ENCODE measurements around the gene PRRX2.

PRRX2 gene

DNA sequence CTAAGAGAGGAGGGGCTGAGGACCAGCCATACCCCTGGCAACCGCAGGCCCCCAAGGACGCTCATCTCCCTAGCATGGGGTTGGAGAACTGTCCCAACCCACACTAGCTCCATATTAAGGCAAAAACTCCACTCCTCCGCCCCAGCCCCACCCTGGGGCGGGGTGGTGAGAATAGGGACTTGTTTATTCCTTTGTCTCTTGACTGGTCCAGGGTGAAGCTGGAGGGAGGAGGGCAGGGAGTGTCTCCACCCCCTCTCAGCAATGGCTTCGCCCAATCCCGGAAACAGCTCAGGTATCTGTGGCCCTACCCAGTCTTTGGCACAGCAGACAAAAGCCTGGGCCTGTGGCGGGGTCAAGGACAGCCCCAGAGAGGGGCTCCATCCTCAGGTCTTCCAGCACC is 16.9 kb downstream of the PRRX2 start:
- DNase-seq: no peak

DNA sequence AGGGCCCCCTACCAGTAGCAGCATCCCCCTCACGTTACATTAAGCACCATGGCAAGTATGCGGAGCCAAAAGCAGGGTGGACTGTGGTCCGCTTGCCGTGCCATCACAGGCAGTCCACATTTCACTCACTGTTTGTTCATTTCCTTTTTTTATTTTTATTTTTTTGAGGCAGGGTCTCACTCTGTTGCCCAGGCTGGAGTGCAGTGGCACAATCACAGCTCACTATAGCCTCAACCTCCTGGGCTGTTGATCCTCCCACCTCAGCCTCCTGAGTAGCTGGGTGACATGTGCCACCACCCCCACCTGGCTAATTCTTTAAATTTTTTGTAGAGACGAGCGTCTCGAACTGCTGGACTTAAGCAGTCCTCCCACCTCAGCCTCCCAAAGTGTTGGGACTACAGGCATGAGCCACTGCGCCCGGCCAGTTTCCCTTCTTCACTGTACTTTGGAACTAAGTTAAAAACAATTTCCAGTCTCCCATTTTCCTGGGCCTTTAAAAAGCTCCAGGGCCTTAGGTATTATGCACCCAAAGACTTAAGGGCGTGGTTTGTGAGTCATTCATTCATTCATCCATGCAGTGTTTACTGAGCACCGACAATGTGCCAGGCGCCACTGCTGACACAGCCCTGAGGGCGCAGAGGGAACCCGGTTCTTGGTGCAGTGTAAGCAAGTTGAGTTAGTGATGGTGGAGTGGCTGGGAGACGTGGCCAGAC is 19.9 kb downstream of the PRRX2 start:
- no peak for DNase-seq

DNA sequence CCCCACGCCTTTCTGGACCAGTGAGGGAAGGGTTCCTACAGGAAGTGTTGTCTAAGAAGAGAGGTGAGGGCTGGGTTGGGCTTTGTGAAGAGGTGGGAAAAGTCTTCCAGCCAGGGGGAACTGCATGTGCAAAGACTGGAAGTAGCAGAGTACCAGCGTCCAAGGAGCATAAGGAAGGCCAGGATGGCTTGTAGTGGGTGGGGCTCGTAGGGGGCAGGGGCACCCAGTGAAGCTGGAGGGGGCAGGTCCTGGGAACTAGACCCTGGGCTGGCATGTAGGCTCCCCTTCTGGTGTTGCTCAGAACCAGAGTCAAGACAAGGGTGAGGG is 20.4 kb downstream of the PRRX2 start:
- no peak for DNase-seq

DNA sequence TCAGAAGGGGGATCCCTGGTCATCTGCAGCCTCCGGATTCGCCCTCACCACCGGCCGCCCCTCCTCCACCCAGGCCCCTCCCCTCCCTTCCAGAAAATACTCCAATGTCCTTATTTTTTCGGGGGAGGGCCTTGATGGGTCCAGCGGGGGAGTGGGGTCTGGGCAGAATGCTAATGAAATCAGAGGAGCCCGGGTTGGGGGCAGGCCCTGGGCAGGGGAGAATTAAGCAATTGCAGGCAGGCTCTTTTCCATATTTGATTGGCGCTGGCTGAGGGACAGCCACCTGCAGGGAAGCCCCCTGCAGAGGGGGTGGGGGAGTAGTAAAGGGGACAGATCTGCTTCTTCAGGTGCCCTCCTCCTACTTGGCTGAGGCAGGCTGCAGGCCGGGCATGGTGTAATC is 21.3 kb downstream of the PRRX2 start:
- DNase-seq: no peak

DNA sequence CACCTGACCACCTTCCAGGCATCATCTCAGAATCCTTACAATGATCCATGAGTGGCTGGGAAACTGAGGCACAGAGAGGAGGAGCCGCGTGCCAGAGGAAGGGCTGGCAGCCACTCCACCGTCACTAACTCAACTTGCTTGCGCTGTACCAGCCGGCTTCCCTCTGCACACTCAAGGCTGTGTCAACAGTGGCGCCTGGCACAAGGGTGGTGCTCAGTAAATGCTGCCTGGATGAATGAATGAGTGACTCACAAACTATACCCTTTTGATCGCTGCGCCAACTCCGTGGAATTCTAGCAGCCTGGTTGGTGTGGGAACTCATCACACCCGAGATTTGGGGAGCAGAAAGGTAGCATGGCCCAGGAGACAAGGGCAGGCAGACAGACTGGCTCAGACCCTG is 21.9 kb downstream of the PRRX2 start:
- no peak for DNase-seq

DNA sequence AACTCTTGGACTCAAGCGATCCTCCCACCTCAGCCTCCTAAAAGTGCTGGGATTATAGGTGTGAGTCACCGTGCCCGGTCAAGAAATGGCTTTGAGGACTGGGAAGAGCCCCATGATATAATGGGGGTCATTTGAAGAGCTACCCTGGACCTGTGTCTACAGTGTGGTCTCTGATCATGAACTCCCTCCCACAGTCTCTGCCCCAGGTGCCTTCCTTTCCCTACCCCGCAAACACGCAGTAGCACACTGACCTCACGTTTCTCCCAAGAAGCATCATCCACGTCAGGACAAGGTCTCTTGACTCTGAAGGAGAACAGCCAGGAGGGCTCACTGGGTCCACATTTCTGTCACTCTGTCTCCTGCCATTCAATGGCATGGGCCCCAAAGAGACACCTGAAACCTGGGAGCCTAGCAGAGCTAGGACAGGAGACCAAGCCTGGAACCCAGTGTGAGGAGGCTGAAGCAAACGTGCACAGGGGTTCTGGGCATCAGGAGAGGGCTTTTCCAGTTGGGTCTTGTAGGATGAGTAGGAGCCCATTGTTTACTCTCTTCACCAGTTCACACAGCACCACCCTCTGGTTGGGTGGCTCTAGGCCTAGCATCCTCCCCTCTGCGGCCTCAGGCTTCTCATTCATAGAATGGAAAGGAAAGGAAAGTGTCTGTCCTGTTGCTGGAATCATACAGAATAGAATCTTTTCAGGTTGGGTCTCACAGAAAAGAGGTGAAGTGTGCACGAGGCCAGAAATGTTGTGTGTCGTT is 23.0 kb downstream of the PRRX2 start:
- no peak for DNase-seq

DNA sequence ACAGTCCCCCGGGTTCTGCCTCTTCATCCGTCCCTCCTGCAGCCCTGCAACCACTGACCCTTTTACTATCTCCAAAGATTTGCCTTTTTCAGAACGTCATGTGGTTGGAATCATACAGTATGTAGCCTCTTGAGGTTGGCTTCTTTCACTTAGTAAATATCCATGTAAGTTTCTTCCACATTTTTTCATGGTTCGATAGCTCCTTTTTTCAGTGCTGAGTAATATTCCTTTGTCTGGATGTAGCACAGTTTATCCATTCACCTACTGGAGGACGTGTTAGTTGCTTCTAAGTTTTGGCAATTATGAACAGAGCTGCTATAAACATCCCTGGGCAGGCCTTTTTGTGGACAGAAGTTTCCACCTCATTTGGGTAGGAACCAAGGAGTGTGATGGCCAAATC is 27.1 kb downstream of the PRRX2 start:
- DNase-seq: no peak

DNA sequence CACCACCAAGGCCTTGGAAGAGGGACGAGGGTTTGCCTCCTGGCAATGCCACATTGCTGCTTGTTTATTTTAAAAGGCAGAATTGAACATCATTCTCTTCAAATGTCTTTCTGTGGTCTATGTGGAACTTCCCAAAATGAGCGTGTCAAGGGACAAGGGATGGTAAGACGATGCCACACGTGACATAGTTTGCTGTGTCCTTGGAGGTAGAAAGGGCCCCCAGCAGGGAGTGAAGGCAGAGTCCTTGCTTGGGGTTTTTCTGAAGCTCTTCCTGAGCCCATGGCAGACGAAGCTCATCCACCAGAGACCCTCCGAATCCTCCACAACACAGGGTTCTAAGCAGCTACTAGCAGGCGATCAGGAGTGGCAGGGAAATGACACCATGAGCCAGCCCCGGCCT is 28.3 kb downstream of the PRRX2 start:
- no peak for DNase-seq

DNA sequence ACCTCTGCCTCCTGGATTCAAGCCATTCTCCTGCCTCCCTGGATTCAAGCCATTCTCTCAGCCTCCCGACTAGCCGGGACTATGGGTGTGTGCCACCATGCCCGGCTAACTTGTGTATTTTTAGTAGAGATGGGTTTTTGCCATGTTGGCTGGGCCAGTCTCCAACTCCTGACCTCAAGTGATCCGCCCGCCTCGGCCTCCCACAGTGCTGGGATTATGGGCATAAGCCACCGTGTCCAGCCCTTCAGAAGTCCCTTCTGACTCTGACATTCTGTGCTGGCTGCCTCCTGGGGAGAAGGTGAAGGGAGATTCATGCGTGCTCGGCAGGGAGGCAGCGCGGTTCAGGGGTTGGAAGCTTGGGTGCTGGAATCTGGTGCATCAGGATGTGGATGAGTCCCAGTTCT is 28.8 kb downstream of the PRRX2 start:
- no peak for DNase-seq

DNA sequence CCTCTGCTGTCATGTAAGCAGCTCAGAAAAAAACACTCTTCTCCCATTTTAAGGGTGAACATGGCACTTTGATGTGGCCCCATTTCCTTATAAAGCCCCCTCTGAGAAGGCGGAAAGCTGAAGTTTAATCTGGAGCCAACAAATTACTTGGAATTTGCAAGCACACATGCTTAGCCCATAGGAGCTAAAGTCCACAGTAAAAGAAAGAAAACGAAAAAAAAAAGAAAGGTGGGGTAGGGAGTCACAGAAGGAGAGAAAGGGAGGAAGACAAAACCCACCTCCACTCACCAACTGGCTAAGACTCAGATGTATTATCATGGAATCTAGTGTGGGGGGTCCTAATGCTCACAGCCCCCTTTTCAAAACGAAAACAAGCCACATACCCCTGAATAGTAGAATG is 30.4 kb downstream of the PRRX2 start:
- no peak for DNase-seq

DNA sequence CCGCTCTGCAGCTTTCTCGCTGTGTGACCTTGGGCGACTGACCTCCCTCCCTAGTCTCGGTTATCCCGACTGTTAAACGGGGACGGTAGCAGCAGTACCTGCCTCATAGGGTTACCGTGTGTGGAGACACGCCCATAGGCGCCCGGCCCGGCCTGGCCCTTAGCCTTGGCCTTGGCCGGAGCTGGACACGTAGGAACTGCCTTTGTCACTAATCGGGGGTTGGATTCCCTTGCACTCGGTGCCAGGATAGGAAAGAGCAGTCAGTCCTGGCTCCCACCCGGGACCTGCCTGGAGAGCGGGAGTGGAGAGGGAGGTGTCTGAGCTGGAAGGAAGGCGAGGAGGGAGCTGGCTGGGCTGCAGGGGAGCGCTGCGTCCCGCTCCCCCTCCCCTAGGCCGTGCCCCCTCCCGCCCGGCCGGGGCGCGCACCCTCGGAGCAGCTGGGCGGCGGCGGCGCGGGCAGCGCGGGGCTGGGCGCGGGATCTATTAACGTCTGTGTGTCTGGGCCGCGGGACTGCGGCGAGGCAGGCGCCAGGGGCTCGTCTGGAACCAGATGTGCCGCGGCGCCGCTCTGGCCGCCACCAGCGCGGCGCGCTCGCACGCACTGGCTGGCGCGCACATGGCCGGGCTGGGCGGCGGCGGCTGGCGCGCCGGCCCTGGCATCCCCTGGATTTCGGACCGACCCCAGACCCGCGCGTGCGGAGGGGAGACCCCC is 31.7 kb downstream of the PRRX2 start:
- DNase-seq: no peak

DNA sequence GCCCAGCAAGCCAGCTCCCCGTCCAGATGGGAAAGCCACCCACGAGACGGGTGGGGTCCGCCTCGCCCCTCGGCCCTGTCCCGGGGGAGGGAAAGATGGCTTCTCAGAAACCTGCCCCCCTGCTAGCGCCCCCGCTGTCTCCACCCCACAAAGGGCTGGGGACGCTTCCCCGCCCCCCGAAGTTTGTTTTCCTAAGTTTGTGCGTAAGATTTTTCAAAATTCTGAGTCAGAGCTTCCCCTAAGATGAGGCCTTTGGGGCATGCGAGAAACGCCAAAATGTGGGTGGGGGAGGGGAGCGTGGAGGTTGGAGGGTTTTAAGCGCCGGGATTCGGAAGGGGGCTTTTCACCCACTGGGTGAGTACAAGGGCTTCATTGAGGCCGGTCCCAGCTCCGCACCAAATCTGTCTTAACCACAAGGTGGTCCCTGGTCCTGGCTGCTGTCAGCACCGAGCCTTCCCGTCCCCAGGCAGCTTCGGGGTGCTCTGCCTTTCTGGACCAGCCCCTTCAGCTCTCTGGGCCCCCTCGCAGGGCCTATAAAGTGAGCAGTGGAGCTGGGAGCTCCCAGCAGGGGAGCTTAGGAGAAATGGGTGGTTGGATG is 32.3 kb downstream of the PRRX2 start:
- DNase-seq: no peak

DNA sequence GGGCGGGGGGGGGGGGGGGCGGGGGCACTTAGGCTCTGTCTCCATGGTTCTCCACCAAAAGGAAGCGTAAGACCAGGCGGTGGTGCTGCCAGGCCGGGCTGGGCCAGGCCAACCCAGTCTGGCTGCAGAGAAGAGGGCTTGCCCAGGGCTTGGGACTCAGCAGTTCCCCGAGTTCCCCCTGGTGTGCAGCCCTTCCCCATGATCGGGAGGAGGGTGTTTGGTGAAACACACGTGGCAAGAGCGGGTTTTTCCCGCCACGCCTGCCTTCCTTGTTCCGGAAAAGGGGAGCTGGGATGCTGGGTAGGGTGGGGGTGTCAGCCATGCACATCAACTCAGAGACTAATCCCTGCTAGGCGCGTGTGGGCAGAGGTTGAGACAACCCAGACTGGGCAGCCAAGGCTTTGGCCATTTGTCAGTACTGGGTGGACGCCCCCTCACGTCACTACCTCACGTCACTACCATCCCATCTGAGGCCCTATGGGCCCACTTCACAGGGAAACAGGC is 32.9 kb downstream of the PRRX2 start:
- no peak for DNase-seq

DNA sequence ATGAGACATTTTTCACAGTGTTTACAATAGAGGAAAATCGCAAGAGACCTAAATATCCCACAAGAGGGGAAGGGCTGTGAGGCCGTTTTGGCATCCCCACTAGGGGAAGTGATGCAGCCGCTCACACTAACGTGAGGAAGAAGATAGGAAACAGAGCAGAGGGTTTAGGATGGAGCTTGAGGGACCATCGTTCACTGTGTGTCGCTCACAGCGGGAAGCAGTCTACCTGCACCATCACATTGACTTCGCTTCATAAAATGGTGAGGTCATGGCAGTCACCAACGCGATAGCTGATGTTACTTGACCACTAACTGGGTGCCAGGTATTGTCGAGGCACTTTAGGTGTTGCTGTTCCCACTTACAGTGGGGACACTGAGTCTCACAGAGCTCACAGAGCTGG is 35.6 kb downstream of the PRRX2 start:
- no peak for DNase-seq

DNA sequence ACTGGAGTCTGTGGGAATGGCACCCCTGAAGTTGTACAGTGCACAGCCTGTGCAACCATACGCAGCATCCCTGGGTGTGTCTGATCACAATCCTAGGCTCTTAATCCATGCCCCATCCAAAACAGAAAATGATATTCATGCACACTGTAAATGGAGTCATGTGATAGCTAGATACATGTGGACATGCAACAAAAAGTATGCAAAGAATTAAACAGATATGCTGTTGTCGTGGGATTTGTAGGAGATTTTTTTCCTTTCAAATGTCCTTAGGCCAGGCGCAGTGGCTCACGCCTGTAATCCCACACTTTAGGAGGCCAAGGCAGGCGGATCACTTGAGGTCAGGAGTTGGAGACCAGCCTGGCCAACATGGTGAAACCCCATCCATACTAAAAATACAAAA is 36.1 kb downstream of the PRRX2 start:
- no peak for DNase-seq

DNA sequence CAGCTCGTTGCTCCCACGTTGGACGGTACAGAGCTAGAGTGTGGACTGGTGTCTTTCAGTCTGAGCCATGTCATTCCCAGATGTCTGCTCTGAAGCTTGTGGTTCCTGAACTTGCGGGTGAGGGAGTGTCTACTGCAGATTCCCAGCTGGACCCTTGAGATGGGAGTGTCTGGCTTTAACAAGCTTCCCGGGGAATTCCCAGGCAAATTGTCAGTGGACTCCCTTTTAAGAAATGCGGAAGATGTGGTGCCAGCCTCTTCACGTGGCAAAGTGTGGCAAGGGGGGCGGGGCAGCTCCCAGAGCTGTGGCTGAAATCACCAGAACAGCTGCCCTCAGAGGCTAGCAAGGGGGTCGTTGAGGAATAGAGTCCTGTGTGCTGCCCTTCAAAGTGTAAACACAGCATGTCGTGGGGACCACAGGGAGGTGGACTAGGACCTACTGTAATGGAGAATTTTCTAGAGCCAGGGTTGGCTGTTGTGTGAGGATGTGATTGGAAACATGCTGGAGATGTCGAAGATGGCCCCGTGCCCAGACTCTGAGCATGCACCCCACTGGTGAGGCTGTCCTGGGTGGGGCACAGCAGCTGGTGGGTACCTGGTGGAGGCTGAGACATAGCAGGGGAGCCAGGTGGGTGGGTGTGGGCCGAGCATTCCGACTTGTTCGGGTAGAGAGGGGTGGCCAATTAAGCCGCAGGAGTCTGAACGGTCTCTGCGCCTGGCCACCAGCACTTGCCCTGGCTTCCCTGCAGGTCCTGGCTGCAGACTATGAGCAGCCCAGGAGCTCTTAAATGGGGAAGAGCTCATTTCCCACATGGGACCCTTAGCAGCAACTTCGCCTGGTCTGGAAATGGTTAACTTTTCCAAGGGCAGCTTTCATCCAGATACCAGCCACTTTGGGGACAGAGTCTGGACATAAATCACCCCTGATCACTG is 37.4 kb downstream of the PRRX2 start:
- no peak for DNase-seq

DNA sequence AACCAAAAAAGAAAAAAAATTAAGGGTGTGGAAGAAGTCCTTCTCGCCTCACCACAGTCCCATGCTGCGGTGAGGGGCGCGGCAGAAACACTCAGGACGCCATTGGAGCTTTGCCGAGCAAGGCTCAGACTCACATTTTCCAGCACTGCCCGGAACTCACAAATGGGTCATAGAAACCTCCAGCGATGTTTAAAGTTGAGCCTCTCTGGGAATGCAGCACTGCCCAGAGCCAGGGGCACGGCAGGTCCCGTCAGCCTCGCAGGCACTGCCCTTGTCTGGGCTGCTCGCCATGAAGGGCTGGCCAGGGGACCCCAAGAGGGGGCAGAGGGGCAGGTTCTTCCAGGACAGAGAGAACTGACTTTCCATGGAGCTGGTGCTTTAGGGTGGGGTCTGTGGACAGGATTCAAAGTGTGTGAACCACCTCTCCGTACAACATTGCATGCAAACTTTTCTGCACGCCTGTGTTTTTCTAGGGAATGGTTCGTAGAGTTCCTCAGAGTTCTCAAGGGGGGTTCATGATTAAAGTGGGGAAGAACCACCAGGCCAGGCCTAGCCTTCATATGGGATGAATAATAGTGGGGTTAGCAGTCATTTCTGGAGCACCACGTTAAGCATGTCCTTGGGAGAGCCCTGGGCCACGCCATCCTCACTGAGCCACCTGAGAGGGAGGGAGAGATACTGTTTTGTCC is 38.4 kb downstream of the PRRX2 start:
- no peak for DNase-seq

DNA sequence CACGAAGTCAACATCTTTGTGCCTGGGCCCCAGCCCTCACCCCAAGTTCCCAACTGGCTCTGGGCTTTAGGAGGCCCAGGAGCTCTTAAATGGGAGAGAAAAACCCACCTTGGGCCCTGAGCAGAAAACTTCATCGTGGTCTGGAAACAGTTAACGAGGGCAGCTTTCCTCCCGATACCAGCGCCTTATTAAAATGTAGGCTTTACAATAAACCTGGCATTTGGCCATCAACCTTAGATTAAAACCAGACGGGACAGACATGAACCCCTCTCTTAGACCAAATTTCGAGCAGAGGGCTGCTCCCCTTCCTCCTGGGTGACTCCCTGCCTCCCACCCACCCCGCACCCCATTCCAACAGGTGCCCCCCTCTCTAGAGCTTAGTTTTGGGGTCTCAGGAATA is 39.4 kb downstream of the PRRX2 start:
- no peak for DNase-seq

DNA sequence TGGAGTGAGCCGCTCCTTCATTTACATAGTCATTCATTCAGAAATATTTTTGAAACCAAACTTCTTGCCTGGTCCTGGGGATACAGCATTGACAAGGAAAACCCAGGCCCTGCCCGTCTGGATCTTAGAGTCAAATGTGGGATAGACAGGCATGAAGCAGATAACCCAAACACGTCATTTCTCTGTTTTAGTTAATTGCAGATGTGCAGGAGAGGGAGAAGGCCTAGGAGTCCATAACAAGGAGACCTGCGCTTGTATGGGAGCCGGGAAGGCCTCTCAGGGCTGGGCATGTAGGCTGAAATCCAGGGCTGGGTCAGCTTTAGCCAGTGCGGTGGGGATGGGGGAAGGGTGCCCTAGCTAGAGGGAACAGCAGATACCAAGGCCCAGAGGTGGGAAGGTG is 43.3 kb downstream of the PRRX2 start:
- DNase-seq: no peak

DNA sequence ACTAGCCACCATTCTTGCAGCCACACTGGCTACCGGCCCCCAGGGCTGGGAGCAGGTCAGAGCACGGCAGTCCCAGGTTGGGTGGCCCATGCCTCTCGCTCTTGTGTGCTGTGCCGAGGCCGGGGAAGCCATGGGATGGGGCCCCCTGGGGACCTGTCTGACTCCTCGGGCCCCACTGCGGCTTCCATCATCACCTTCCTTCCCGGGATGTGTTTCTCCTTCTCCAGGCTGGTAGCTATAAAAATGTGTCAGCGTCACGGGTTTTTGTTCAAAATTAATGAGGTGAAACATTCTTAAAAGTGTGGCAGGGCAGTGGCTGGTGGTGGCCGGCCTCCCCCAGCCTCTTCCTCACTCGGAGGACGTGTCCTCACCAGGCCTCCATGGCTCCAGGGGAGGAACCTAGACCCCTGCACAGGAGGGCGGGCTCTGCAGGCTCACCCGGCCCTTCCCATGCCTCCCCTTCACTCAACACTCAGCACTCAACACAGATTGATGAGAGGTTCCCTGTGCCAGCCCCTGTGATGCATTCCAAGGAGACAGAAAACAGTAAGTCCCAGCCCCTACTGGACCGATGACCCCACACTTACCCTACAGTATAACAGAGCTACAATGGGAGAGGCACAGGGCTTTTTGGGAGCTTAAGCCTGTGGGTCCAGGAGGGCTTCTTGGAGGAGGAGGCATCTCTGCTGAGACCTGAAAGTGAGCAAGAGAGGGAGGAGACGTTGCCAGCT is 44.2 kb downstream of the PRRX2 start:
- DNase-seq: no peak

DNA sequence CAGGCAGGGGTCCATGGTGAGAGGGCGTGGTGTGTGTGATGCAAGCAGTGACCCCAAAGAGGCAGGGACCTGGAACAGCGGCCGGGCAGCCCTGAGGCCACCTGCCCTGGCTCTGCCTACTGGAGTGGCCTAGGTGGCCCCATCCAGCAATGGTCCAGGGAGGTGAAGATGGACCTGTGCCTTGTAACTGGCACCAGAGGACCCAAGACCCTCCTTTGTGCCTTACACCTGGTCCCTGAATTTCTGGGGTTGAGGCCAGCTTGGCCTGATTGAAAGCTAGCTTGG is 44.7 kb downstream of the PRRX2 start:
- DNase-seq: no peak
